ENCODE data around the gene C1orf50. TPM values are rescaled to one million over a fixed set of nuclear protein-coding genes. Genes with fewer than 3 reads are reported as not detected.

Gene C1orf50
- total and polyA plus RNA-seq, 2 donors from 2014 or later, result 7.5 to 14.6 TPM

GRCh38 chr1:42815941-42816584 is 49.0 kb downstream of the C1orf50 start:
- no peak for TF ChIP-seq CTCF (IDR thresholded peaks at IDR 0.05; ENCODE audit: borderline replicate concordance, extremely low read depth, insufficient read depth)
- FAIRE-seq, result no peak

DNA sequence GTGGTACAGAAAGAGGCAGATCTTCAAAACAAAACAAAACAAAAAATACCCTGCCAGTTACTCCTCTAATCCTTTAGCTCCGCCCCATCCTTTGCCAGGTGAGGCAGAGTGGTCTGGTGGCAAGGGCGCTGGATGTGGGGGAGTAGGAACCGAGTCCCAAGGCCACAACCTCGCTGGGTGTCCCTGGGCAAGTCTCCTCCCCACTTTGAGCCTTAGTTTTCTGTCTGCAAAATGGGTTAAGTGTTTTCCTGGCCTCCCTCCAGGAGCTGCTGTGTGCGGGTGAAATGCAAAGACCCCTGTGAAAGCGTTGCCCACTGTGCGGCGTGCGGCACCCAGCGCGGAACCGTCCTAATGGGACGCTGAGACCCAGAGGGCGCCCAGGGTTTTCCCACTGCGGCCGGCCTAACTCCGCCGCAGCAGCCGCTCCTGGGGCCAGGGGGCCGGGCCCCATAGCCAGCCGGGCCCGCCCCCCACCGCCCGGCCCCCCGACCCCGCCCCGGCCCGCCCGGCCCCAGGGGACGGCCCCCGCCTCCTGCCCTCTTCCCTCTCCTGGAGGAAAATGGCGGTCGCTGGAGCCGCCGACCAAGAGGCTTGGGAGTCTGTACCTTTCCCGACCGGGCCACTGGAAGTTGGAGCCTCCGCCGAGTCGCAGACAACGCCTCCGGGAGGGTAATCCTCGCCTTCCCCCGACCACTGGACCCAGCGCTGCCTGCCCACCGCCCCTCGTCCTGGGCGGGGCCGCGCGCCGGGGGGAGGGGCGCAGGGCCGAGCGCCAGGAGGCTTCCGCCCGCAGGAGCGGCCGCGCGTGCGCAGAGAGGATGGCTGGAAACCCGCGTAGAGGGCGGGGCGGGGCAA is 49.8 kb downstream of the C1orf50 start, which contains the start of the genes ERMAP and SVBP:
Gene ERMAP, plus strand, starts transcription at position 538 of the 855 bp plus-strand sequence. CDS start 13,327 bp downstream, outside the sequence.
Gene SVBP, minus strand, starts transcription at position 813 of the 855 bp plus-strand sequence. CDS start 853 bp downstream, outside the sequence.
- no peak for FAIRE-seq
- intact Hi-C loops (cut with DNase I), result no loop called here

More at GRCh38 chr1:42815941-42816584, 49.0 kb downstream of the C1orf50 start:
- H3K4me3 ChIP-seq (ENCODE audit: low read length in 3 of 3), result peak overlapping the region; percentile 69 to 81 (median 81)
- peaks cover 0 to 15% (median 10%) of the 10 kb centered on the region in 3 donors for H3K4me1 ChIP-seq (ENCODE audit: control insufficient read depth in 2 of 3, insufficient read depth in 2 of 3, low read depth in 1 of 3, low read length in 3 of 3)
- DNase-seq, result peak in 2 of 5 donors; percentile 10 to 45
- H3K9me3 ChIP-seq (ENCODE audit: control insufficient read depth in 2 of 3, insufficient read depth in 1 of 3, low read length in 3 of 3), result no peaks in the 10 kb centered on the region
- H3K27me3 ChIP-seq (ENCODE audit: control insufficient read depth, insufficient read depth, low read length), result no peaks in the 10 kb centered on the region
- intact Hi-C loops (cut with DNase I), result no loop called here
- H3K9ac ChIP-seq (ENCODE audit: low read length in 3 of 3), result peak overlapping the region in 2 of 3 donors; percentile 59 to 66
- H3K36me3 ChIP-seq (ENCODE audit: control insufficient read depth in 2 of 3, insufficient read depth in 3 of 3, low read length in 3 of 3), result peaks cover 0 to 2% (median 0%) of the 10 kb centered on the region in 3 donors
- peak overlapping the region in 1 of 2 donors; percentile 61 for H3K27ac ChIP-seq (ENCODE audit: low read depth in 2 of 2, low read length in 2 of 2)

DNA sequence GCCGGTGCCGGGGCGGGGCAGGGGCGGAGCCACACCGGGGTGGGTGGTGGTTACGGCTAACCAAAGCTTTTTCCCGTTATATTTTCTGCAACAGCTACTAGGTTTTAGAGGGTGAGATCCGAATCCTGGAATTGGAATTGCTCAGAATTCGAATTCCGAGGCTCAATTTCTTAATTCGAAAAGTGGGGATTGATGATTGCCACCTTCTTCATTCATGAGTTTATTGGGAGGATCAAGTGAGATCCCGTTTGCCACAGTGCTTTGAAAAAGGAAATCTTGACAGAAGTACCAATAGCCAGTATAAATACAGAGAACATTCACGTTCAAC is 50.4 kb downstream of the C1orf50 start:
- FAIRE-seq, result no peak
- peak overlapping the region; percentile 49 to 86 (median 81) for H3K4me3 ChIP-seq (ENCODE audit: low read length in 3 of 3)
- peak overlapping the region; percentile 14 to 73 (median 68) for H3K9ac ChIP-seq (ENCODE audit: low read length in 3 of 3)
- H3K36me3 ChIP-seq (ENCODE audit: control insufficient read depth in 2 of 3, insufficient read depth in 3 of 3, low read length in 3 of 3), result peaks cover 0 to 2% (median 0%) of the 10 kb centered on the region in 3 donors
- intact Hi-C loops (cut with DNase I), result no loop called here
- peaks cover 0 to 18% (median 11%) of the 10 kb centered on the region in 3 donors for H3K4me1 ChIP-seq (ENCODE audit: control insufficient read depth in 2 of 3, insufficient read depth in 2 of 3, low read depth in 1 of 3, low read length in 3 of 3)
- no peaks in the 10 kb centered on the region for H3K27me3 ChIP-seq (ENCODE audit: control insufficient read depth, insufficient read depth, low read length)
- no peak for TF ChIP-seq CTCF (IDR thresholded peaks at IDR 0.05; ENCODE audit: borderline replicate concordance, extremely low read depth, insufficient read depth)
- H3K9me3 ChIP-seq (ENCODE audit: control insufficient read depth in 2 of 3, insufficient read depth in 1 of 3, low read length in 3 of 3), result no peaks in the 10 kb centered on the region
- H3K27ac ChIP-seq (ENCODE audit: low read depth in 2 of 2, low read length in 2 of 2), result no peak overlapping the region
- DNase-seq, result no peak

More for the DNA sequence above, 49.8 kb downstream of the C1orf50 start, which contains the start of the genes ERMAP and SVBP:
- H3K9ac ChIP-seq (ENCODE audit: low read length in 3 of 3), result peak within 1 kb of the TSS; percentile 66 to 73 (median 68)
- no peaks in the 10 kb centered on the region for H3K27me3 ChIP-seq (ENCODE audit: control insufficient read depth, insufficient read depth, low read length)
- no peak for TF ChIP-seq CTCF (IDR thresholded peaks at IDR 0.05; ENCODE audit: borderline replicate concordance, extremely low read depth, insufficient read depth)
- peak; percentile 95 to 97 (median 96) for DNase-seq
- no peaks in the 10 kb centered on the region for H3K9me3 ChIP-seq (ENCODE audit: control insufficient read depth in 2 of 3, insufficient read depth in 1 of 3, low read length in 3 of 3)
- peak within 1 kb of the TSS; percentile 98 to 99 for H3K27ac ChIP-seq (ENCODE audit: low read depth in 2 of 2, low read length in 2 of 2)
- H3K4me3 ChIP-seq (ENCODE audit: low read length in 3 of 3), result peak within 1 kb of the TSS; percentile 81 to 86 (median 81)
- H3K4me1 ChIP-seq (ENCODE audit: control insufficient read depth in 2 of 3, insufficient read depth in 2 of 3, low read depth in 1 of 3, low read length in 3 of 3), result peaks cover 0 to 15% (median 10%) of the 10 kb centered on the region in 3 donors
- peaks cover 0 to 2% (median 0%) of the 10 kb centered on the region in 3 donors for H3K36me3 ChIP-seq (ENCODE audit: control insufficient read depth in 2 of 3, insufficient read depth in 3 of 3, low read length in 3 of 3)
